ENCODE data around the gene PKP4.
A peak's percentile ranks its signal among the peaks of the same experiment; 100 is the strongest.

The PKP4 gene

GRCh38 chr2:158583923-158584322, 127.2 kb downstream of the PKP4 start:
- no peak for DNase-seq (ENCODE audit: low read depth in 2 of 2)

GRCh38 chr2:158586491-158586890, 129.7 kb downstream of the PKP4 start:
- peak; percentile 40 to 53 for DNase-seq (ENCODE audit: low read depth in 2 of 2)

GRCh38 chr2:158589303-158589702, 132.6 kb downstream of the PKP4 start:
- DNase-seq (ENCODE audit: low read depth in 2 of 2), result no peak

GRCh38 chr2:158598862-158599517, 142.2 kb downstream of the PKP4 start:
- no peak for DNase-seq (ENCODE audit: low read depth in 2 of 2)

GRCh38 chr2:158599609-158600008, 142.9 kb downstream of the PKP4 start:
- no peak for DNase-seq (ENCODE audit: low read depth in 2 of 2)

GRCh38 chr2:158600155-158600802, 143.5 kb downstream of the PKP4 start:
- DNase-seq (ENCODE audit: low read depth in 2 of 2), result peak; percentile 74 to 77

- DNase-seq (ENCODE audit: low read depth in 2 of 2), result no peak
These were observed 145.3 kb downstream of the PKP4 start for GRCh38 chr2:158602027-158602426.

GRCh38 chr2:158603205-158603604, 146.5 kb downstream of the PKP4 start:
- DNase-seq (ENCODE audit: low read depth in 2 of 2), result no peak

GRCh38 chr2:158603986-158604385, 147.2 kb downstream of the PKP4 start:
- no peak for DNase-seq (ENCODE audit: low read depth in 2 of 2)

- no peak for DNase-seq (ENCODE audit: low read depth in 2 of 2)
These were observed 153.3 kb downstream of the PKP4 start for GRCh38 chr2:158610059-158610458.

- no peak for DNase-seq (ENCODE audit: low read depth in 2 of 2)
These were observed 159.8 kb downstream of the PKP4 start for GRCh38 chr2:158616480-158617000.

GRCh38 chr2:158618891-158619490, 162.2 kb downstream of the PKP4 start:
- no peak for DNase-seq (ENCODE audit: low read depth in 2 of 2)

GRCh38 chr2:158619496-158619895, 162.7 kb downstream of the PKP4 start:
- DNase-seq (ENCODE audit: low read depth in 2 of 2), result no peak

- DNase-seq (ENCODE audit: low read depth in 2 of 2), result no peak
These were observed 163.9 kb downstream of the PKP4 start for GRCh38 chr2:158620656-158621055.

- DNase-seq (ENCODE audit: low read depth in 2 of 2), result no peak
These were observed 167.4 kb downstream of the PKP4 start for GRCh38 chr2:158624071-158624667.

GRCh38 chr2:158624961-158625360, 168.2 kb downstream of the PKP4 start:
- DNase-seq (ENCODE audit: low read depth in 2 of 2), result no peak

GRCh38 chr2:158629116-158629515, 172.4 kb downstream of the PKP4 start:
- DNase-seq (ENCODE audit: low read depth in 2 of 2), result no peak

- DNase-seq (ENCODE audit: low read depth in 2 of 2), result no peak
These were observed 176.5 kb downstream of the PKP4 start for GRCh38 chr2:158633261-158633660.

- no peak for DNase-seq (ENCODE audit: low read depth in 2 of 2)
These were observed 177.9 kb downstream of the PKP4 start for GRCh38 chr2:158634627-158635026.

- DNase-seq (ENCODE audit: low read depth in 2 of 2), result no peak
These were observed 179.3 kb downstream of the PKP4 start for GRCh38 chr2:158635961-158636601.

- no peak for DNase-seq (ENCODE audit: low read depth in 2 of 2)
These were observed 180.6 kb downstream of the PKP4 start for GRCh38 chr2:158637357-158637756.

- DNase-seq (ENCODE audit: low read depth in 2 of 2), result peak; percentile 43 to 51
These were observed 187.4 kb downstream of the PKP4 start for GRCh38 chr2:158644139-158644538.
